HepG2 (cell line): ENCODE data around the gene BRD3. TPM values are rescaled to one million over a fixed set of nuclear protein-coding genes. Genes with fewer than 3 reads are reported as not detected.
"Not testable (repeated sequence)": the region's sequence is repeated elsewhere in the genome, so short reads cannot be mapped to it uniquely, and the experiment has no call there.

Experiments used
- ATAC-seq: fragments of 200-7000 bp; cut with Tn5 transposase; 3 replicates; pipeline ENCODE4 v1.9.1; 2020; ENCODE audit warnings: mild to moderate bottlenecking, moderate library complexity
- BruUV-seq: library from RNA; stranded (reverse); fragments of 400-500 nt; replicated peaks from 2 replicates; lab custom pipeline; 2021; lab: Mats Ljungman, UMichigan
- CTCF ChIA-PET: fragments of 300-600 bp; formaldehyde crosslinking; extraction: SDS; loops from one replicate; lab custom pipeline; 2021; ENCODE audit warnings: low total read pairs, inconsistent platforms, low intra/inter-chr PET ratio; lab: Yijun Ruan, JAX
- POLR2A ChIA-PET: fragments of 350-600 bp; sonication (Branson Sonifier 250); formaldehyde crosslinking; loops from one replicate; lab custom pipeline; 2020; ENCODE audit warnings: antibody characterized with exemption, inconsistent platforms; lab: Yijun Ruan, JAX
- DNase-seq: peaks from one replicate; pipeline ENCODE4 v3.0.0-alpha.2; 2015; ENCODE audit warnings: low spot score
- FAIRE-seq: peaks from 3 replicates; lab custom pipeline; 2011; peaks lifted over from hg19 to GRCh38; lab: Jason Lieb, UNC
- H2AFZ ChIP-seq: one replicate; pipeline ENCODE4 v1.6.1; 2011; ENCODE audit warnings: low read length, inconsistent platforms
- H3K27ac ChIP-seq: fragments of 300-600 bp; 3 replicates; pipeline ENCODE4 v1.8.0; 2011; ENCODE audit warnings: mixed run types, mild to moderate bottlenecking, mixed read lengths, low read length, inconsistent platforms; ENCODE audit not compliant: insufficient read depth; ENCODE audit errors: extremely low read length
- H3K27me3 ChIP-seq, 2 experiments: fragments of 200-600 bp in 1 of 2; 2 replicates in 1 of 2; 3 replicates in 1 of 2; pipeline versions ENCODE4 v1.6.0 to v1.8.0; 2011; ENCODE audit warnings: low read length in 2 of 2, mild to moderate bottlenecking in 2 of 2, moderate library complexity in 2 of 2, inconsistent platforms in 1 of 2; ENCODE audit not compliant: insufficient read depth in 2 of 2, control insufficient read depth in 1 of 2
- H3K36me3 ChIP-seq, 2 experiments: fragments of 200-600 bp in 1 of 2; replicated peaks in 1 of 2; 2 replicates in 1 of 2; 3 replicates in 1 of 2; pipeline versions ENCODE4 v1.5.1 to v1.8.0; 2011; ENCODE audit warnings: low read length in 2 of 2, inconsistent platforms in 1 of 2; ENCODE audit not compliant: insufficient read depth in 2 of 2, control insufficient read depth in 1 of 2
- H3K4me1 ChIP-seq: 2 replicates; pipeline ENCODE4 v1.5.1; 2012; ENCODE audit warnings: low read length, inconsistent platforms; ENCODE audit not compliant: insufficient read depth
- H3K4me2 ChIP-seq: 2 replicates; pipeline ENCODE4 v1.6.0; 2011; ENCODE audit warnings: low read depth, low read length, inconsistent platforms
- H3K4me3 ChIP-seq, 3 experiments: fragments of 200-600 bp in 1 of 3; sonication (generic), shearing (Covaris generic) in 1 of 3; replicated peaks in 1 of 3; 2 replicates each; pipeline ENCODE4 v1.5.1; 2011 to 2016; ENCODE audit warnings: low read length in 3 of 3, inconsistent platforms in 2 of 3, low read depth in 2 of 3, mild to moderate bottlenecking in 2 of 3, control low read depth in 1 of 3, mixed read lengths in 1 of 3; ENCODE audit not compliant: insufficient read depth in 1 of 3
- H3K79me2 ChIP-seq: one replicate; pipeline ENCODE4 v1.6.1; 2011; ENCODE audit warnings: low read length, inconsistent platforms; ENCODE audit not compliant: insufficient read depth
- H3K9ac ChIP-seq: 2 replicates; pipeline ENCODE4 v1.6.0; 2011; ENCODE audit warnings: mild to moderate bottlenecking, low read depth, low read length, inconsistent platforms; ENCODE audit not compliant: insufficient read depth
- H3K9me3 ChIP-seq: 2 replicates; pipeline ENCODE4 v1.5.1; 2012; ENCODE audit warnings: mild to moderate bottlenecking, low read length
- H4K20me1 ChIP-seq: 2 replicates; pipeline ENCODE4 v1.6.0; 2011; ENCODE audit warnings: inconsistent platforms, mild to moderate bottlenecking, low read length, moderate library complexity; ENCODE audit not compliant: insufficient read depth
- CENPT ChIP-seq: sonication (generic); formaldehyde crosslinking; IDR thresholded peaks from 2 replicates; pipeline ENCODE4 v1.8.0; 2022; ENCODE audit warnings: low read depth, mild to moderate bottlenecking, moderate library complexity, missing genetic modification reagents
- GTF3A ChIP-seq: sonication (generic); formaldehyde crosslinking; conservative IDR thresholded peaks from 2 replicates; pipeline ENCODE4 v1.4.0; 2020; ENCODE audit warnings: mild to moderate bottlenecking, missing genetic modification reagents
- KAT8 ChIP-seq: IDR thresholded peaks from 2 replicates; pipeline ENCODE4 v1.6.1; 2016; ENCODE audit warnings: missing genetic modification reagents, missing compliant biosample characterization
- MAFF ChIP-seq: IDR thresholded peaks from 2 replicates; pipeline ENCODE4 v1.6.1; 2011; ENCODE audit warnings: low read depth, low read length, improper control_type of control experiment
- PHB2 ChIP-seq: fragments of 450-650 bp; IDR thresholded peaks from 2 replicates; pipeline ENCODE4 v1.6.1; 2018; ENCODE audit not compliant: partially characterized antibody
- SMARCE1 ChIP-seq: fragments of 450-650 bp; IDR thresholded peaks from 2 replicates; pipeline ENCODE4 v1.6.1; 2017; ENCODE audit warnings: borderline replicate concordance
- ZNF552 ChIP-seq: sonication (generic); formaldehyde crosslinking; IDR thresholded peaks from 2 replicates; pipeline ENCODE4 v1.9.0; 2022; ENCODE audit warnings: missing genetic modification reagents, mild to moderate bottlenecking, borderline replicate concordance
- ZNF687 ChIP-seq: sonication (generic); formaldehyde crosslinking; IDR thresholded peaks from 2 replicates; pipeline ENCODE4 v1.5.1; 2020; ENCODE audit warnings: mild to moderate bottlenecking, missing genetic modification reagents, moderate library complexity
- WGBS: methylation state at CpG from one replicate; pipeline ENCODE4 v1.1.6; 2017; ENCODE audit warnings: low lambda C conversion rate; 5-methylcytosine and 5-hydroxymethylcytosine counted together
- in situ Hi-C: cut with HindIII; loops from 2 replicates; pipeline ENCODE4 v1.10.0; 2017; ENCODE audit warnings: low pct_unique_long_range_greater_than_20kb; ENCODE audit not compliant: extremely low pct_ligation_motif_present
- intact Hi-C: fragments of 100-400 bp; cut with micrococcal nuclease; formaldehyde crosslinking; loops from one replicate; pipeline ENCODE4 v1.10.0; 2022; ENCODE audit not compliant: unreplicated experiment
- polyA plus RNA-seq, 8 experiments: library from polyadenylated mRNA; depleted of rRNA in 3 of 8; stranded (reverse) in 7 of 8; unstranded in 1 of 8; fragments of >200 nt; fragmentation: Illumina TruSeq in 4 of 8; extraction: Trizol in 4 of 8; gene quantifications; 2 replicates each; pipeline versions ENCODE4 v1.2.1 to v1.2.3, GENCODE V29; 2011 to 2016; ENCODE audit warnings: low read depth in 4 of 8, missing spikeins in 1 of 8, mixed read lengths in 1 of 8; ENCODE audit not compliant: insufficient read depth in 1 of 8
- total RNA-seq, 5 experiments: library from RNA; depleted of rRNA; stranded (reverse); fragments of >200 nt; fragmentation: Illumina TruSeq; extraction: Trizol; gene quantifications; 2 replicates each; pipeline ENCODE4 v1.2.3, GENCODE V29; 2016; ENCODE audit warnings: low read depth in 1 of 5

BRD3 gene
- total and polyA plus RNA-seq, 2 of the 13 experiments (the other 11 are each of a cell fraction or from before 2014, with no cell fraction given) = 5.9 to 12.9 TPM

- Histone ChIP-seq H3K4me1 (peaks cover 7% of the 10 kb centered on the region; the same call in 1 of the 2 replicates), H3K27me3 (peaks cover 0 to 25% of the 10 kb centered on the region in 2 experiments; a peak in 3 of 5 replicates), H2AFZ (no peak overlapping the region), H4K20me1 (no peaks in the 10 kb centered on the region), H3K4me3 (no peak overlapping the region), H3K4me2 (no peak overlapping the region), H3K79me2 (no peaks in the 10 kb centered on the region), H3K9ac (no peak overlapping the region), H3K27ac (no peak overlapping the region), H3K36me3 (no peaks in the 10 kb centered on the region), H3K9me3 (peaks cover 6% of the 10 kb centered on the region)
- BruUV-seq = no TSS peak
- POLR2A ChIA-PET = no interaction called here
- CTCF ChIA-PET = no interaction called here
- DNase-seq = no peak
- no peak for ATAC-seq
- intact Hi-C loops (no loop called here), in situ Hi-C loops (no loop called here)
- no peak for TF ChIP-seq CENPT (CRISPR knock-in tag)
- WGBS = 7% methylated on average over 1 of the region's 1 CpG
- FAIRE-seq = no peak
Observed at GRCh38 chr9:134076644-134077043, 8.8 kb upstream of the BRD3 start.

GRCh38 chr9:134075689-134076088 is 7.9 kb upstream of the BRD3 start:
- BruUV-seq, DNase-seq, H3K79me2 ChIP-seq, CTCF ChIA-PET, H3K4me1 ChIP-seq, H3K27ac ChIP-seq, H4K20me1 ChIP-seq, FAIRE-seq, H3K4me2 ChIP-seq, H3K9me3 ChIP-seq, H3K4me3 ChIP-seq, H3K9ac ChIP-seq, H3K36me3 ChIP-seq, POLR2A ChIA-PET, ATAC-seq, intact Hi-C loops, H2AFZ ChIP-seq, in situ Hi-C loops: not testable (repeated sequence)
- 76% methylated on average over 17 of the region's 31 CpGs for WGBS
- peaks cover 2 to 34% of the 10 kb centered on the region in 2 experiments for H3K27me3 ChIP-seq

- no peak for ATAC-seq
- no TSS peak for BruUV-seq
- Histone ChIP-seq H3K27me3 (peaks cover 9 to 51% of the 10 kb centered on the region in 2 experiments), H3K4me1 (peaks cover 22% of the 10 kb centered on the region), H3K9me3 (peaks cover 6% of the 10 kb centered on the region), H3K9ac (no peak overlapping the region), H3K4me2 (no peak overlapping the region), H3K4me3 (no peak overlapping the region), H3K36me3 (no peaks in the 10 kb centered on the region), H3K79me2 (no peaks in the 10 kb centered on the region), H2AFZ (no peak overlapping the region), H3K27ac (no peak overlapping the region), H4K20me1 (no peaks in the 10 kb centered on the region)
- 30% methylated on average over 6 of the region's 6 CpGs for WGBS
- no peak for FAIRE-seq
- in situ Hi-C loops (no loop called here), intact Hi-C loops (no loop called here)
- no peak for DNase-seq
- ChIA-PET POLR2A (no interaction called here), CTCF (no interaction called here)
- no peak for TF ChIP-seq ZNF552
- no peak for TF ChIP-seq ZNF687 (CRISPR knock-in tag)
- TF ChIP-seq GTF3A = no peak
- TF ChIP-seq KAT8 (CRISPR knock-in tag) = no peak
- TF ChIP-seq MAFF = no peak
- TF ChIP-seq PHB2 = no peak
- no peak for TF ChIP-seq SMARCE1
Observed at GRCh38 chr9:134073500-134073899, 5.7 kb upstream of the BRD3 start.
